PFSK-1 (cell line): ENCODE results near the gene PPFIBP2.

Source experiments
- POLR2AphosphoS5 ChIP-seq: IDR thresholded peaks from 2 replicates; pipeline ENCODE4 v1.6.1; 2012; ENCODE audit warnings: low read depth, mild to moderate bottlenecking, control low read depth, low read length, moderate library complexity
- REST ChIP-seq, 2 experiments: IDR thresholded peaks; 2 replicates each; pipeline versions ENCODE4 v1.6.1 to v1.8.0; 2011 to 2012; ENCODE audit warnings: low read depth in 2 of 2, low read length in 2 of 2, control low read depth in 1 of 2, inconsistent platforms in 1 of 2, mild to moderate bottlenecking in 1 of 2, moderate library complexity in 1 of 2; ENCODE audit not compliant: insufficient read depth in 1 of 2
- SIN3A ChIP-seq: IDR thresholded peaks from 2 replicates; pipeline ENCODE4 v1.6.1; 2012; ENCODE audit warnings: mild to moderate bottlenecking, low read length, moderate library complexity, borderline replicate concordance; ENCODE audit not compliant: insufficient read depth

GRCh38 chr11:7558046-7558445, 44.2 kb downstream of the PPFIBP2 start:
- TF ChIP-seq REST (IDR thresholded peaks at IDR 0.05; ENCODE audit: insufficient read depth in 1 of 2, low read depth in 2 of 2, low read length in 2 of 2), result no peak
- no peak for TF ChIP-seq SIN3A
- TF ChIP-seq POLR2AphosphoS5, result no peak
